ENCODE results near the gene SPTLC2.
A peak's percentile ranks its signal among the peaks of the same experiment; 100 is the strongest.
"Not testable (repeated sequence)": the region's sequence is repeated elsewhere in the genome, so short reads cannot be mapped to it uniquely, and the experiment has no call there.

SPTLC2 gene

GRCh38 chr14:77616454-77617229 is at the start of gene SPTLC2:
Gene SPTLC2, minus strand, starts transcription at chr14:77616637. Its CDS starts 58 bp downstream, at chr14:77616579.
- H3K4me3 ChIP-seq (ENCODE audit: low read depth, low read length): peak within 1 kb of the TSS; percentile 98
- DNase-seq (ENCODE audit: low read depth): peak; percentile 98

DNA sequence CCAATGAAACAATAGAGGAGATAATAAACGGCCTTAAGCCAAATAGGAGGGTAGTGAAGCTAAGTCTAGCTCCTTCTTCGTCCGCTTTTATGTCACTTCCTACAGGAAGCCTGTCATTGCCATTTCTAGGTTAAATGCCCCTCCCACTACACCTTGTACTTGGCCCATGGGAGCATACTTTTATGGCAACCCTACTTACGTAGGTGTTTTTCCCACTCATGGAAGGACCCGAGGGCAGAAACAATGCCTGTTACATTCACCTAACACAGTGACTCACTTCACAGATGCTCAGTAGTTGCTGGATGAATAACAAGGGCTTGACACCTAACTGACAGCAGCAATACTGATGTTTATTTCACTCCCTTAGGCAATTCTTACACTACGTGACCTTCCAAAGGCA is 46.9 kb upstream of the SPTLC2 start:
- DNase-seq (ENCODE audit: low read depth): no peak
- H3K4me3 ChIP-seq (ENCODE audit: low read depth, low read length): no peak overlapping the region

GRCh38 chr14:77661562-77661961 is 45.1 kb upstream of the SPTLC2 start:
- not testable (repeated sequence) for H3K4me3 ChIP-seq (ENCODE audit: low read depth, low read length); DNase-seq (ENCODE audit: low read depth)

GRCh38 chr14:77660754-77661153 is 44.3 kb upstream of the SPTLC2 start:
- no peak for DNase-seq (ENCODE audit: low read depth)
- H3K4me3 ChIP-seq (ENCODE audit: low read depth, low read length): no peak overlapping the region

DNA sequence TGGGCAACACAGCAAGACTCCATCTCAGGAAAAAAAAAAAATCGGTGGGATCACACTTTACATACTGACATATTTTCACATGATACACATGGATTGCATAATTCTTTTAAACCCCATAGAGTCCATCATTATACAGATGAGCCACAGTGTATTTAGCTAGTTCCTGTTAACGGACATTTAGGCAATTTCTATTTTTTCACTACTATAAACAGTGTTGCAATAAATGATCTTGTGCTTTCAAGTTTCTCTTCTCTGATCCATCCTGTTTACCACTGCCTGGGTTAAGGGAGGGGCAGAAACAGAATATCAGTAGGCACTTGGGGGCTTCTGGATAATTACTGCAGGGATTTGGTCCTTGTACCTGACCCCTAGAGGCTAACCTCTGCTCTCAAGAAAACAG is 43.4 kb upstream of the SPTLC2 start:
- DNase-seq (ENCODE audit: low read depth): no peak
- no peak overlapping the region for H3K4me3 ChIP-seq (ENCODE audit: low read depth, low read length)

DNA sequence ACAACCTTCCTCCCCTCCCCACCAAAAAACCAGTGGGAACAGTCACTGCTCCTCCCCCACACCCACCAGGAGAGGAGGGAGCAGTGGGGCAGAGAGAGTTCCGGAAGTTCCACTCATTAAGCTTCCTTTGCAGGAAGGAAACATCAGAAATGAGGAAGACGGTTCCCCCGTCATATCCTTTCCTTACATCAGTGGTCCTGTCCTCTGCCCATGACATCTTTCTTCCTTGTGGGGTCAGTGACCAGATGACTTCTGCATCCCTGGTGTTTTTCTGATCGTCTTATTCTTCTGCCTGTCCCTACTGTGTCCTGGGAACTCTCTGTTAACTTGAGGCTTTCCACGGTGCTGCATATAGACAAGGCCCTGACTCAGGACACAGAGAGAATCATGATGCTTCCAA is 40.8 kb upstream of the SPTLC2 start:
- no peak for DNase-seq (ENCODE audit: low read depth)
- no peak overlapping the region for H3K4me3 ChIP-seq (ENCODE audit: low read depth, low read length)

DNA sequence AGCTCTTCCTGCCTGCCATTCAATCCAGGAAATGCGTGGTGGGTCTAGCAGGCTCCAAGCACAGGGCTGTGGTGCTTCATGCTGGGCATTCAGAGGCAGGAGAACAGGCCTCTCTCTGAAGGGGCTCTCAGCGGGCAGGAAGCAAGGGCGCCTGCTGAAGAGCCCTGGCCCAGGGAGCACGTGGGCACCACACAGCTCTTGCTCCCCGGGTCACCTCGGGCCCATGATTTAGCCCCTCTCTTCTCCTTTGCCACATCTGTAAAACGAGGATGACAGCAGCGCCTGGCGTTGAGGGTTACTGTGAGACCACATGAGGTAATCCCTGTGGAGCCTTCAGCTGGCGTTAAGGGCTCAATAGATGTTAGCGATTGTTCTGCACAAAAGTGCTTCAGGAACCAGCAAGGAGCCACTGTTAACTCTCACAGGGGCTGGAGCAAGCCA is 37.6 kb upstream of the SPTLC2 start:
- DNase-seq (ENCODE audit: low read depth): no peak
- H3K4me3 ChIP-seq (ENCODE audit: low read depth, low read length): no peak overlapping the region

DNA sequence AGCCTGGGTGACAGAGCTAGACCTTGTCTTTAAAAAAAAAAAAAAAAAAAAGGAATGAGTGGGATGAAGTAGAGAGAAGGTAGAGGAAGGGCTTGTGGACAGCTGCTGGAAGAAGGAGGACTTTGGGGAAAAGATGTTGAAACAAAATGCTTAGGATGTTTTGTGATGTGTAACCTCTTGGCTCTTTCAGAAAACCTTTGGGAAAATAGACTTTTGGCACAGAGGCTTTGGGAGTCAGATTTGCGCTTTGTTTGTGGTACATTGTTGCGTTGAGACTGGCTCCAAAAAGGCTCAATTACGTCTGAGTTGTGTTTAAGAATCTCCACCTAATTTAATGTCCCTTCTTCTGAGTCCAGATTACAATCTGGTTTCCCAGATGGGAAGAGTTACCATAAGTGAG is 32.9 kb upstream of the SPTLC2 start:
- no peak for DNase-seq (ENCODE audit: low read depth)
- no peak overlapping the region for H3K4me3 ChIP-seq (ENCODE audit: low read depth, low read length)

DNA sequence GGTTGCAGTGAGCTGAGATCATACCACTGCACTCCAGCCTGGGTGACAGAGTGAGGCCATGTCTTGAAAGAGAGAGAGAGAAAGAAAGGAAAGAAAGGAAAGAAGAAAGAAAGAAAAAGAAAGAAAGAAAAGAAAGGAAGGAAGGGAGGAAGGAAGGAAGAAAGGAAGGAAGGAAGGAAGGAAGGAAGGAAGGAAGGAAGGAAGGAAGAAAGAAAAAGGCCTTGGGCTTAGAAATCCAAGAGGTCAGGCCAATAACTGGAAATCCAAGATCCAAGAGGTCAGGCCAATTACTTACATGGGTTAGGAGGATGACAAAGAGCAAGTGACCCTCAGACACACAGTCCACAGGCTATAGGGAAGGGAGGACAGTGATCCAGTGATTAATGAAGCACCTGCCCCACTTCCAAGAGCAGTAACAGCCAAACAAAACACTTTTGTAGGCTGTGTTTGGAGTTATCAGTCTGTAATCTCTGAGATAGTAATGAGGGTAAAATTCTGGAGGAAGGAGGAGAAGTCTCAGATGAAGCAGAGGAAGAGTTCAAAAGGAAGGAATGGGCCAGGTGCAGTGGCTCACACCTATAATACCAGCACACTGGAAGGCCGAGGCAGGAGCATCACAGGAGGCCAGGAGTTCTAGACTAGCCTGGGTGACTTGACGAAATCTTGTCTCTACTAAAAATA is 32.2 kb upstream of the SPTLC2 start:
- no peak overlapping the region for H3K4me3 ChIP-seq (ENCODE audit: low read depth, low read length)
- DNase-seq (ENCODE audit: low read depth): no peak

DNA sequence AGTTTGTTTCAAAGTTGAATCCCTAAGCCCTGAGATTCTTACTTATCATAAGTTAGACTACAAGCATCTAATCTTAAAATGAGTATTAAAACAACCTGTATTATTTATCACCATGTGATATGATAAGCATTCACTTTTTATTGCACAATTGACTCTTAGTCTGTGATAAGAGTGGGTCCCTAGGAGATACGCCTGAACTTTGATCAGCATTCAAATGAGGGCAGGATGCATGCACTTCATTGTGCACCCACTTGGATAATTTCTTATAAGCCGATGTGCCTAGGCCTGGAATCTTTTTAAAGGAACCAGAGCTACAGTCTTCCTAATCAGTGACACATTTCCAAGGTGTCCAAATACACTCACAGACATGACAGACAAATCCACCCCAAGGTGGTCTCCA is 31.4 kb upstream of the SPTLC2 start:
- DNase-seq (ENCODE audit: low read depth): no peak

GRCh38 chr14:77646907-77647306 is 30.5 kb upstream of the SPTLC2 start:
- DNase-seq (ENCODE audit: low read depth): no peak
- H3K4me3 ChIP-seq (ENCODE audit: low read depth, low read length): no peak overlapping the region

More for the DNA sequence above, 31.4 kb upstream of the SPTLC2 start:
- H3K4me3 ChIP-seq (ENCODE audit: low read depth, low read length): no peak overlapping the region

DNA sequence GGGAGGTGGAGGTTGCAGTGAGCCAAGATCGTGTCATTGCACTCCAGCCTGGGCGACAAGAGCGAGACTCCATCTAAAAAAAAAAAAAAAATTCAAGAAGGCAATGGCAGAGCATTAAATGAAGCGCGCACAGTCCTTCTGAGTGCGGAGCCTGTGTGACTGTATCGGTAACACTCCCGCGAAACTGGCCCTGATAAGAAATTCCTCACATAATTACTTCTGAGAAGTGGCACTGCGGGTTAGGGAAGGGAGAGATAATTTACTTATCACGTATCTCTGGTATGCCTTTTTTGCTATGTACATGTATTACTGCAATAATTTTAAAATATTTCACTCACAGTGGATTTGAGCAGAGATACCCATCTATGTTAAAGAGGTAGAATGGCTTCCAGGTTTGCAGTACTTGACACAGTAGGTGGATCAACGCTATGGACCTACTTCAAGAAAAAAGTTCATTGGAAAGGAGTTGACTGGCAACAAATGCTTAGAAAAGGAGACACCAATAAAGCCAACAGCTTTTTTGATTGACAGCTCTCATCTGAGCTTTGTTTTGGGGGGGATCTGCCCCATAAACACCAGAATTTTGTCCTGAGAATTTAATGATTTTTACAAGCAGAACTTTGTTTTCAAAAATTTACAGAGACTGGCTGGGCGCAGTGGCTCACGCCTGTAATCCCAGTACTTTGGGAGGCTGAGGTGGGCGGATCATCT is 29.2 kb upstream of the SPTLC2 start:
- no peak for DNase-seq (ENCODE audit: low read depth)
- no peak overlapping the region for H3K4me3 ChIP-seq (ENCODE audit: low read depth, low read length)

DNA sequence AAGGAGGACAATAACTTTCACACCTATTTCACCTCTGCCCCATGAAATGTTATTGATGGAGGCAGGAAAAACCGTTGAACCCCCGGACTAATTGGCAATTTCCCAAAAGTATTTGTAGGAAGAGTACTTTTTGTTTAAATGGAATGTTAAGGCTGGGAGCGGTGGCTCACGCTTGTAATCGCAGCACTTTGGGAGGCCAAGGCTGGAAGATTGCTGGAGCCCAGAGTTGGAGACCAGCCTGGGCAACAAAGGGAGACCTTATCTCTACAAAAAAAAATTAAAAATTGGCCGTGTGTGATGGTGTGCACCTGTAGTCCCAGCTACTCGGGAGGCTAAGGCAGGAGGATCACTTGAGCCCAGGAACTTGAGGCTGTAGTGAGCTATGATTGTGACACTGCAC is 26.0 kb upstream of the SPTLC2 start:
- H3K4me3 ChIP-seq (ENCODE audit: low read depth, low read length): no peak overlapping the region
- DNase-seq (ENCODE audit: low read depth): no peak

- H3K4me3 ChIP-seq (ENCODE audit: low read depth, low read length): peak overlapping the region; percentile 36
- DNase-seq (ENCODE audit: low read depth): no peak
Observed at GRCh38 chr14:77641534-77642341, 25.3 kb upstream of the SPTLC2 start.

- H3K4me3 ChIP-seq (ENCODE audit: low read depth, low read length): no peak overlapping the region
- DNase-seq (ENCODE audit: low read depth): no peak
Observed at GRCh38 chr14:77640756-77641533, 24.5 kb upstream of the SPTLC2 start.

DNA sequence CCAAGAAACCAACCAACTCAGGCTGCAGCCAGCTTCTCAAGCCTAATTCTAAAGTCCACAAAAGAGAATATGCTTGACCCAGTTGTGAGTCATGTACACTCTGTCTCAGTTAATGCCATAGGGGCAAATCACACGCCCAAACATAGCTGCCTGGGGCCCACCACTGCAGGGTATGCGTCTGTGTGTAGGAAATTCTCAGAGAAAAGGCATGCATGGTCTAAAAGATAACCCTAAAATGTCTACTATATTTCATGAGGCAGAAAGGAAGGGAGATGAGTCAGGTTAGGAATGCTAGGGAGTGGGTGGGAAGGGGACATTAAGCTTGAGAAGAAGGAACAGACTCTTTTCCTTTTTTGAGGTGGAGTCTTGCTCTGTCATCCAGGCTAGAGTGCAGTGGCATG is 22.3 kb upstream of the SPTLC2 start:
- DNase-seq (ENCODE audit: low read depth): peak; percentile 88
- no peak overlapping the region for H3K4me3 ChIP-seq (ENCODE audit: low read depth, low read length)

GRCh38 chr14:77635869-77636268 is 19.4 kb upstream of the SPTLC2 start:
- DNase-seq (ENCODE audit: low read depth); H3K4me3 ChIP-seq (ENCODE audit: low read depth, low read length): not testable (repeated sequence)

DNA sequence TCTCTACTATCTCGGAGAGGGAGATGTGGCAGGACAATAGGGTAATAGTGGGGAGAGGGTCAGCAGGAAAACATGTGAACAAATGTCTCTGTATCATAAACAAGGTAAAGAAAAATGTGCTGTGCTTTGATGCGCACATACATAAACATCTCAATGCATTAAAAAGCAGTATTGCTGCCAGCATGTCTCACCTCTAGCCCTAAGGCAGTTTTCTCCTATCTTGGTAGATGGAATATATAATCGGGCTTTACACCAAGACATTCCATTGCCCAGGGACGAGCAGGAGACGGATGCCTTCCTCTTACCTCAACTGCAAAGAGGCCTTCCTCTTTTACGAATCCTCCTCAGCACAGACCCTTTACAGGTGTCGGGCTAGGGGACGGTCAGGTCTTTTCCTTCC is 19.0 kb upstream of the SPTLC2 start:
- not testable (repeated sequence) for DNase-seq (ENCODE audit: low read depth)

GRCh38 chr14:77630111-77630510 is 13.7 kb upstream of the SPTLC2 start:
- DNase-seq (ENCODE audit: low read depth): no peak
- H3K4me3 ChIP-seq (ENCODE audit: low read depth, low read length): no peak overlapping the region

More for the DNA sequence above, 19.0 kb upstream of the SPTLC2 start:
- H3K4me3 ChIP-seq (ENCODE audit: low read depth, low read length): not testable (repeated sequence)

Data from skeletal muscle cell (primary cell).